ENCODE data around the gene TM7SF2.
"Not testable (repeated sequence)": the region's sequence is repeated elsewhere in the genome, so short reads cannot be mapped to it uniquely, and the experiment has no call there.

TM7SF2 gene

GRCh38 chr11:65141896-65142494 lies 30.3 kb downstream of the TM7SF2 start:
- H3K4me3 ChIP-seq (ENCODE audit: low read depth, low read length) = no peak overlapping the region
- H3K36me3 ChIP-seq = no peaks in the 10 kb centered on the region
- TF ChIP-seq CTCF (IDR thresholded peaks at IDR 0.05; ENCODE audit: low read depth, low read length) = no peak

GRCh38 chr11:65147352-65148075 lies 35.8 kb downstream of the TM7SF2 start:
- no peaks in the 10 kb centered on the region for H3K36me3 ChIP-seq
- H3K4me1 ChIP-seq = no peaks in the 10 kb centered on the region
- H3K9me3 ChIP-seq = no peaks in the 10 kb centered on the region
- no peak overlapping the region for H3K4me3 ChIP-seq (ENCODE audit: low read depth, low read length)
- TF ChIP-seq CTCF (IDR thresholded peaks at IDR 0.05; ENCODE audit: low read depth, low read length) = no peak
- DNase-seq = no peak
- H3K27me3 ChIP-seq = no peaks in the 10 kb centered on the region

More at GRCh38 chr11:65141896-65142494, 30.3 kb downstream of the TM7SF2 start:
- Histone ChIP-seq H3K27me3 (no peaks in the 10 kb centered on the region), H3K9me3 (no peaks in the 10 kb centered on the region), H3K4me1 (no peaks in the 10 kb centered on the region)
- DNase-seq = no peak

- no peaks in the 10 kb centered on the region for H3K27me3 ChIP-seq
- H3K9me3 ChIP-seq = no peaks in the 10 kb centered on the region
- TF ChIP-seq CTCF (IDR thresholded peaks at IDR 0.05; ENCODE audit: low read depth, low read length) = no peak
- H3K36me3 ChIP-seq = no peaks in the 10 kb centered on the region
- no peak overlapping the region for H3K4me3 ChIP-seq (ENCODE audit: low read depth, low read length)
- no peaks in the 10 kb centered on the region for H3K4me1 ChIP-seq
- no peak for DNase-seq
Measured at GRCh38 chr11:65148657-65149056, 37.0 kb downstream of the TM7SF2 start.

GRCh38 chr11:65150131-65150508 lies 38.4 kb downstream of the TM7SF2 start:
- not testable (repeated sequence) for DNase-seq; H3K9me3 ChIP-seq; H3K27me3 ChIP-seq; H3K4me1 ChIP-seq; H3K36me3 ChIP-seq; H3K4me3 ChIP-seq (ENCODE audit: low read depth, low read length)

- Histone ChIP-seq H3K36me3 (no peaks in the 10 kb centered on the region), H3K4me3 (ENCODE audit: low read depth, low read length) (no peak overlapping the region), H3K9me3 (no peaks in the 10 kb centered on the region), H3K4me1 (no peaks in the 10 kb centered on the region), H3K27me3 (no peaks in the 10 kb centered on the region)
- no peak for TF ChIP-seq CTCF (IDR thresholded peaks at IDR 0.05; ENCODE audit: low read depth, low read length)
- peak; percentile 81 for DNase-seq
Measured at GRCh38 chr11:65150509-65151299, 39.0 kb downstream of the TM7SF2 start.

GRCh38 chr11:65151331-65151899 lies 39.7 kb downstream of the TM7SF2 start:
- Histone ChIP-seq H3K4me3 (ENCODE audit: low read depth, low read length) (no peak overlapping the region), H3K27me3 (no peaks in the 10 kb centered on the region), H3K9me3 (no peaks in the 10 kb centered on the region), H3K36me3 (no peaks in the 10 kb centered on the region), H3K4me1 (no peaks in the 10 kb centered on the region)
- no peak for DNase-seq
- TF ChIP-seq CTCF (IDR thresholded peaks at IDR 0.05; ENCODE audit: low read depth, low read length) = no peak
